Loucy (cell line): ENCODE data around the gene STX18.
A peak's percentile ranks its signal among the peaks of the same experiment; 100 is the strongest.

Experiments used
- H2AFZ ChIP-seq: fragments of 200-600 bp; sonication (generic); 2 replicates; pipeline ENCODE4 v1.6.0; 2016; ENCODE audit warnings: antibody characterized with exemption, mild to moderate bottlenecking, low read length, moderate library complexity
- H3F3A ChIP-seq: fragments of 200-600 bp; 2 replicates; pipeline ENCODE4 v1.6.0; 2016; ENCODE audit warnings: antibody characterized with exemption, low read depth, mild to moderate bottlenecking
- H3K27me3 ChIP-seq: fragments of 200-600 bp; sonication (generic); 2 replicates; pipeline ENCODE4 v1.6.1; 2014; ENCODE audit warnings: low read length, mild to moderate bottlenecking; ENCODE audit not compliant: insufficient read depth, poor library complexity, severe bottlenecking
- H3K36me3 ChIP-seq: fragments of 200-600 bp; sonication (generic); 2 replicates; pipeline ENCODE4 v1.6.1; 2016; ENCODE audit warnings: low read length; ENCODE audit not compliant: insufficient read depth
- H3K4me1 ChIP-seq: fragments of 200-600 bp; sonication (generic); 2 replicates; pipeline ENCODE4 v1.5.1; 2014; ENCODE audit warnings: low read length, mild to moderate bottlenecking; ENCODE audit not compliant: insufficient read depth, poor library complexity, severe bottlenecking
- H3K4me2 ChIP-seq: fragments of 200-600 bp; sonication (generic); 2 replicates; pipeline ENCODE4 v1.6.0; 2014; ENCODE audit warnings: antibody characterized with exemption, low read length, low read depth, mild to moderate bottlenecking; ENCODE audit not compliant: poor library complexity, severe bottlenecking
- H3K4me3 ChIP-seq: fragments of 200-600 bp; sonication (generic); 2 replicates; pipeline ENCODE4 v1.5.1; 2014; ENCODE audit warnings: low read length, mild to moderate bottlenecking, mixed read lengths; ENCODE audit not compliant: poor library complexity, severe bottlenecking
- H3K79me2 ChIP-seq: fragments of 200-600 bp; sonication (generic); 2 replicates; pipeline ENCODE4 v1.6.1; 2014; ENCODE audit warnings: low read length; ENCODE audit not compliant: insufficient read depth
- H3K9ac ChIP-seq: fragments of 200-600 bp; sonication (generic); 2 replicates; pipeline ENCODE4 v1.6.0; 2014; ENCODE audit warnings: mild to moderate bottlenecking, low read depth, low read length, moderate library complexity; ENCODE audit not compliant: poor library complexity, severe bottlenecking
- H3K9me2 ChIP-seq: fragments of 200-600 bp; sonication (generic); replicated peaks from 2 replicates; pipeline ENCODE4 v1.6.1; 2016; ENCODE audit warnings: low read depth, low read length, mixed read lengths
- H3K9me3 ChIP-seq: fragments of 200-600 bp; sonication (generic); 2 replicates; pipeline ENCODE4 v1.6.1; 2014; ENCODE audit warnings: mild to moderate bottlenecking, antibody characterized with exemption, low read length, low read depth; ENCODE audit not compliant: insufficient read depth
- H4K20me1 ChIP-seq: fragments of 200-600 bp; sonication (generic); 2 replicates; pipeline ENCODE4 v1.6.0; 2014; ENCODE audit warnings: antibody characterized with exemption, low read length, mild to moderate bottlenecking; ENCODE audit not compliant: insufficient read depth, poor library complexity, severe bottlenecking
- CTCF ChIP-seq: fragments of 200-600 bp; sonication (generic); conservative IDR thresholded peaks from 2 replicates; pipeline ENCODE4 v1.5.1; 2014; ENCODE audit warnings: mild to moderate bottlenecking, antibody characterized with exemption, low read length
- EZH2phosphoT487 ChIP-seq: fragments of 200-600 bp; IDR thresholded peaks from 2 replicates; pipeline ENCODE4 v1.6.1; 2018; ENCODE audit warnings: antibody characterized with exemption, mild to moderate bottlenecking, moderate library complexity, borderline replicate concordance

STX18 gene

GRCh38 chr4:4385729-4386295 is 156.0 kb downstream of the STX18 start:
- no peaks in the 10 kb centered on the region for H4K20me1 ChIP-seq
- H3K27me3 ChIP-seq, result peaks cover 24% of the 10 kb centered on the region
- H3K4me2 ChIP-seq, result peak overlapping the region; percentile 81
- peak overlapping the region; percentile 74 for H3K4me3 ChIP-seq
- H3K4me1 ChIP-seq, result peaks cover 11% of the 10 kb centered on the region
- H3K9me3 ChIP-seq, result no peaks in the 10 kb centered on the region
- no peak for TF ChIP-seq CTCF
- no peak for TF ChIP-seq EZH2phosphoT487
- H3K36me3 ChIP-seq, result no peaks in the 10 kb centered on the region
- no peaks in the 10 kb centered on the region for H3F3A ChIP-seq
- no peaks in the 10 kb centered on the region for H3K9me2 ChIP-seq
- peak overlapping the region; percentile 21 for H3K9ac ChIP-seq
- peak overlapping the region; percentile 73; the same call in 1 of the 2 replicates for H2AFZ ChIP-seq
- H3K79me2 ChIP-seq, result no peaks in the 10 kb centered on the region

GRCh38 chr4:4384837-4385236 is 157.0 kb downstream of the STX18 start:
- no peak overlapping the region for H2AFZ ChIP-seq
- peaks cover 24% of the 10 kb centered on the region for H3K27me3 ChIP-seq
- no peaks in the 10 kb centered on the region for H3K9me3 ChIP-seq
- H3K9me2 ChIP-seq, result no peaks in the 10 kb centered on the region
- no peak overlapping the region for H3K9ac ChIP-seq
- no peaks in the 10 kb centered on the region for H3K36me3 ChIP-seq
- H3K4me1 ChIP-seq, result peaks cover 11% of the 10 kb centered on the region
- peak overlapping the region; percentile 81 for H3K4me2 ChIP-seq
- H3K4me3 ChIP-seq, result no peak overlapping the region
- TF ChIP-seq CTCF, result peak; percentile 84
- TF ChIP-seq EZH2phosphoT487, result no peak
- H3K79me2 ChIP-seq, result no peaks in the 10 kb centered on the region
- H4K20me1 ChIP-seq, result no peaks in the 10 kb centered on the region
- no peaks in the 10 kb centered on the region for H3F3A ChIP-seq

- H3K27me3 ChIP-seq, result peaks cover 24% of the 10 kb centered on the region
- TF ChIP-seq EZH2phosphoT487, result no peak
- TF ChIP-seq CTCF, result no peak
- H3K9ac ChIP-seq, result no peak overlapping the region
- H3K79me2 ChIP-seq, result no peaks in the 10 kb centered on the region
- no peaks in the 10 kb centered on the region for H3K36me3 ChIP-seq
- no peaks in the 10 kb centered on the region for H3K9me3 ChIP-seq
- H4K20me1 ChIP-seq, result no peaks in the 10 kb centered on the region
- H3K4me1 ChIP-seq, result peaks cover 11% of the 10 kb centered on the region
- H2AFZ ChIP-seq, result no peak overlapping the region
- no peak overlapping the region for H3K4me2 ChIP-seq
- no peaks in the 10 kb centered on the region for H3K9me2 ChIP-seq
- no peak overlapping the region for H3K4me3 ChIP-seq
- no peaks in the 10 kb centered on the region for H3F3A ChIP-seq
These were observed 158.8 kb downstream of the STX18 start for GRCh38 chr4:4383085-4383484.
